Stimulated activated CD8-positive, alpha-beta memory T cell treated with anti-CD3 and anti-CD28 coated beads, Interleukin-15, amount 100 ng/mL, for 1 hour (primary cell): Measurements from ENCODE around the gene ZNF454.

Experiments
- DNase-seq: peaks from one replicate; pipeline ENCODE4 v3.0.0-alpha.2; 2020; ENCODE audit warnings: low read depth

ZNF454 gene

DNA sequence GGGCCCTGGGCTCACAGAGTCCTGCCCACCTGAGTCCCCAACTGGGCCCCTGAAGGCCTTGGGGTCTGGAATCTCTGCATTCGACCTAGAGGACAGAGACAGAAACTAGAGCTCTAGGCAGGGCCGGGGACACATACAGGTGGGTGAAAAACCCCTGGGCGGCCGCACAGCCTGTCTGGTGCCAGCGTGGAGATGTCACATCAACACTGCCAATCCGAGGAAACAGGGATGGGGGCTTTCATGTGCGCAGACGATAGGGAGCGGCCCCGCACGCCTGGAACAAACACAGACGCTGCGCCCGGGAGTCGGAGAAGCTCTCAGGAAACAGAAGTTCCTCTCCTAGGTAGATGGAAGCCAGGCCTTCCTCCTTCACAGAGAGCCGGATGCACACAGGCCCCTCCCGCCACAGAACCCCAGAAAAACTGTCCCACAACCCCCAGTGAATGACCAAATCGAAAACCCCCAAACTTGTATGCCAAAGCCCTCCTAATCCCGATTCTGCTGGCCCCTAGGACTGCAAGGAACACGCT is 52.3 kb downstream of the ZNF454 start:
- no peak for DNase-seq

DNA sequence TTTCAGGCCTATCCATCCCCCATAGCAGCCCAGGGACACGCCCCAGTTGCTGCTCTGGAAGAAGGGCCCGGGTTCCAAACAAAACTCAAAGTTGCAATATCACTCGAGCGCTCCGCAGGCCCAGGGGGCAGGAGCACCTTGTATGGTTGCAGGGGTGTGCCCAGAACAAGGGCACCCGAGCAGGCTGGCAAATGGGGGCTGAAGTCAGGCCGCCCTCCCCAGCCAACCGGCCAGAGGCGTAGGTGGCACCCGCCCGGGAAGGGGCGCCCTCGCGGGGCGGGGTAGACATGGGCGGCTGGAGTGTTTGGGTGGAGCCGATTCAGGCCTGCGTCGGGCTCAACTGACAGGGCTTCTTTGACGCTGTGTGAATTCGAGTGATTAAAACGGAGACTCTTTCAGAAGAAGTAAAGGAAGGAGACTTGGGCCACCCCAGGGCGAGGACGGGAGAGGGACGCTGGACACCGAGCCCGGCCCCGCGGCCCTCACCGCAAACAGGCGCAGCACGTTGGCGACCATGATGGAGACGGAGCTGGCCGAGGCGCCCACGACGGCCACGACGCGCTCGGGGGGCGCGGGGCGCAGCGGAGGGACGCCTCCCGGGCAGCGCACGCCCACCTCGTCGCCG is 53.1 kb downstream of the ZNF454 start:
- no peak for DNase-seq

DNA sequence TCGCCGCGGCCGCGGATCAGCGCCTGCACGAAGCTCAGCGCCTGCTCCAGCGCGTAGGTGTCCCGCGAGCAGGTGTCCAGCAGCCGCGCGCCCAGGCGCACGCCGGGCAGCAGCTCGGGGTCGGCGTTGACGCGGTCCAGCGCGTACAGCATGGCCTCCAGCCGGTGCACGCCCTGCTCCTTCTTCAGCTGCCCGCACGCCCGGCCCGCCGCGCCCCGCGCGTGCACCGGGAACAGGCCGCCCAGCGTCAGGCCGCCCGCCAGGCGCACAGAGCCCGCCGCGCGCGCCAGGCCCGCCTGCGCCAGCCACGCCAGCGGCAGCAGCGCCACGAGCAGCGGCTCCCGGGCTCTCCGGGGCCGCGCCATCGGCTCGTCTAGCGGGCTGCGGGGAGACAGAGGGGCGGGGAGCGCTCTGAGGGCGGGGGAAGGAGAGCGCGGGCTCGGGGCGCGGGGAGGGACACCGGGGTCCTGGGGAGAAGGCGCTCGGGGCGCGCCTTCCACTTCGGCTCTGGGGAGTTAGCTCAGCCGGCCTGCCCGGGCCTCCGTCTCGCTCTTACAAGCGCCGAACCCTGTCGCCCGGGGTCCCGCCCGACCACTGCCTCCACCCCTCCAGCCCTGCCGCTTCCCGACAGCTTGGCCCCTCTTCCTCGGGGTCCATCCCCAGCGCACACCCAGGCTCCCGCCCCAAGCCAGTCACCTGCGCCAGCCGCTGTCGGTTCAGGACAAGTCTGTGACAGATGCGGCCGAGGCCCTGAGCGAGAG is 53.8 kb downstream of the ZNF454 start, which contains the start of gene GRM6:
TSS of gene GRM6 (minus strand) at position 741 of the 761 bp plus-strand sequence. CDS start at position 365, 376 bp downstream.
- DNase-seq, result no peak

DNA sequence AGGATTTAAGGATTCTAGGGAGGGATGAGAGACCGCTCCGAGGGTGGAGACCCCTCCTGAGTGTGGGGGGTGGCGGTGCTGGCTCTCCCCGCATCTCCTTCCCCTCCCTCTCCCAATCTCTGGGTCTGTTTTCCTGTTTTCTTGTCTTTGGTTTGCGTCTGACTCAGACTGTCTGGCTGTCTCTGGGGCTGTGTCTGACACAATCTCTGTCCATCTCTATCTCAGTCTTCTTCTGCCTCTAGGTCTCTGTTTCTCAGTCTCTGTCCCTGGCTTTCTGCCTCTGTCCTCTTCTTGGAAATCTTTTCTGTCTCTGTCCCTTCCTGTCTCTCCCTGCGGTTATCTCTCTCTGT is 54.3 kb downstream of the ZNF454 start:
- DNase-seq, result no peak

DNA sequence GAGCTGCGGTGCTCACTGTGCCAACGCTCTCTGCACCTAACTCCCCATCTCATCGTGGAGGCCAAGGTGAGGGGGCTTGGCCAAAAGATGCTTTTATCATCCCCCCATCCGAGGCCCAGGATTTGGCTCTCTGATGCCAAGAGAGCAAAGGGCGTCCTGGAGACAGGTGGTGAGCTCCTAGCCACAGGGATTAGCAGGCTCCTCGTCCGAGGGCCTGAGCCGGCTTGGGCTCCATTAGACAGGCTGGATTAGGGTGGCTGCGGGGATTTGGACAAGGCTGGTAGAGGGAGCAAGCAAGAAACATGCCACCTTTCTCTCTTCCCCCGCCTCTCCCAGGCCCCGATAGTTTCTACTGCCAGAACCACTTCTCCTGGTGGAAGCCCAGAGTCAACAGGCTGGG is 55.2 kb downstream of the ZNF454 start:
- DNase-seq, result no peak

DNA sequence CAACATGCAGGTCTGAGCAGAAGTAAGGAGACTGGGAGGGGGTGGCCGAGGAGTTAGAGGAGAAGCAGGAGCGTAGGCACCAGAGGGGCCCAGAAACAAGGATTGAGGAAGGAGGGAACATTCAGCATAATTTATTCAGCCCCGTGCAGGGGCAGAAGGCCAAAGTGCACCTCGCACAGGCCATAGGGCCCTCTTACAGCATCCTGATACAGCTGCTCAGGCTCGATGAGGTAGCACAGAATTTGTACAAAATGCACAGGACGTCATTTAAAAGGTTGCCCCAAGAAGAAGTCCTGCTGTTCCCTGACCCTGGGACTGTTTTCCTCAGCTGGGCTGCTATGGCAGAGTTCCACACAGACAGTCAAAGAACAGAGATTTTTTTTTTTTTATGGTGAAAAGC is 56.2 kb downstream of the ZNF454 start:
- DNase-seq, result no peak

DNA sequence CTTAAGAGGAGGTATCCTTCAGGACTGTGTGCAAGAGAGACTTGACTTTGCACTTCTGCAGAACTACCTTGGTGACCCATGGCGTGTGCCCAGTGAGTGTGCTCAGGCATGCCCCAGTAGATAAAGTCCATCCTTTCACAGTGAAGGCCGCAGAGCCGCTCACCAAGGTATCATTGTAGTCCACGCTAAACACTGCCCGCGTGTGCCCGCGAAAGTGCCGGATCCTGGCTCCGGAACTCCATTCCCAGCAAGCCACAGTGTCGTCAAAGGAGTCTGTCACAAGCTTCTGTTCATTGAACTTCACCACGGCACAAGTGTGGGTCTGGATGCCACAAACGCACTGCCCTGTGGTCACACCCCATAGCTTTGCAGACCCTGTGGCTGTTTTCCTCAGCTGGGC is 57.4 kb downstream of the ZNF454 start:
- DNase-seq, result no peak

DNA sequence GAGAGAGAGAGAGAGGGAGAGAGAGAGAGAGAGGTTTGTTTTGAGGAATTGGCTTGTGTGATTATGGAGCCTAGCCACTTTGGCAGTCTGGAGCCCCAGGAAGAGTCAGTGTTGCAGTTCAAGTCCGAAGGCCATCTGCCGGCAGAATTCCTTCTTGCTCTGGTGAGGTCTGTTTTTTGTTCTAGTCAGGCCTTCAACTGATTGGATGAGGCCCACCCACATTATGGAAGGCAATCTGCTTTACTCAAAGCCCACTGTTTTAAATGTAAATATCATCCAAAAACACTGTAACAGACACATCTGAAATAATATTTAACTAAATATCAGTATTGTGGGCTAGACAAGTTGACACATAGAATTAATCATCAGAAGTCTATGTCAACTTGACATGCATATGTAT is 65.6 kb downstream of the ZNF454 start:
- no peak for DNase-seq

DNA sequence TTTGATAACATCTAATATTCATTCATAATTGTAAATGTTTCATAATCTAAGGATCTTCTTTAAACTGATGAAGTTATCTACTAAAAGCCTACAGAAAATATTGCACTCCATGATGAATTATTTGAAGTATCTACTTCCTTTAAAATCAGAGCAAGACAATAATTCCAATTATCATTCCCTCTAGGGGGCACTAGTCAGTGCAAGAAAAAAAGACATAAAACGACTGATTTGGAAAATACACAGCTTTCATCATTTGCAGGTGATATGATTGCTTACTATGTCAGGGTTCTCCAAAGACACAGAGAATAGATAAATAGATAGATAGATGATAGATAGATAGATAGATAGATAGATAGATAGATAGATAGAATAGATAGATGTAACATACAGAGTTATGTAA is 67.7 kb downstream of the ZNF454 start:
- DNase-seq, result no peak
